HL-60 (cell line): ENCODE measurements around the gene LIX1L.

Experiments
- CTCF ChIP-seq: IDR thresholded peaks from one replicate; pipeline ENCODE4 v1.5.1; 2011; ENCODE audit warnings: low read length, control low read depth, inconsistent platforms; ENCODE audit not compliant: insufficient read depth
- GABPA ChIP-seq: IDR thresholded peaks from 2 replicates; pipeline ENCODE4 v1.6.1; 2012; ENCODE audit warnings: low read depth
- POLR2AphosphoS5 ChIP-seq: IDR thresholded peaks from 2 replicates; pipeline ENCODE4 v1.6.1; 2012; ENCODE audit warnings: low read depth

GRCh38 chr1:145980457-145980994 lies 22.7 kb upstream of the LIX1L start:
- no peak for TF ChIP-seq CTCF
- TF ChIP-seq POLR2AphosphoS5: no peak
- TF ChIP-seq GABPA: no peak
